ENCODE data around the gene HINT3.
"Not testable (repeated sequence)": the region's sequence is repeated elsewhere in the genome, so short reads cannot be mapped to it uniquely, and the experiment has no call there.

The HINT3 gene

DNA sequence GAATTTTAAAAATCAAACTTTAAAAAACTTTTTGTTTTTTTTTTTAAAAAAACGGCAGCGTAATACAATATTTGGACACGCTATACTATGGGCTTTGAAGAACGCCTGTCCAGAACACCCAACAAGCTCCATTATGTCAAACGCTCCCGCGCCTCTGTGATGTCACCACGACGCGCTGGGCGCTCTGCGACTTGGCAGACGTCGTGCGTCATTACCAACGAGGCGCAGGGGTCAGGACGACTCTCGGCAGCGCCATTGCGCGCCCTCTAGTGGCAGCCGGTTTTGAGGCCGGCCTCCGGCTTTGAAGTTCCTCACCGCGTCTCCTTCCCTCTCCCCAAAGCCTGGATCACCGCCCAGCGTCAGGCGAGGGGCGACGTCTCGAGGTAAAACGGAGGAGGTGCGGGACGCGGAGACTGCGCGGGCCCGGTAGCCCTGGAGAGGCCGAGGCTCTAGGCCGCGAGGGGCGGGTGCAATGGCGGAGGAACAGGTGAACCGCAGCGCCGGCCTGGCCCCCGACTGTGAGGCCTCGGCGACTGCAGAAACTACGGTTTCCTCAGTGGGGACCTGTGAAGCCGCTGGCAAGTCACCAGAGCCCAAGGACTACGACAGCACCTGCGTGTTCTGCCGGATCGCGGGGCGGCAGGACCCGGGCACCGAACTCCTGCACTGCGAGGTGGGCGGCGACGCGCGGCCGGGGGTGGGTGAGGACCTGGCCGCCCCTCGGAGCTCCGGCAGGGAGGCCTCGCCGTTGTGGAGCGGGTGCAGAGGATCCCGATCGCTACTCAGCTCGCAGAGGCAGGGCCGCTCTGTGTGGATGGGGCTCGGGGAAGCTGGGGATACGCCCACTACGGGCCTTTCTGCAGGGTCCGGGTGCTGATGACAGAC lies at the start of gene HINT3:
Gene HINT3 (plus strand): TSS at position 265 of the 885 bp plus-strand sequence. CDS start 208 bp downstream, at position 473.
- peak; percentile 94 for DNase-seq (ENCODE audit: low read depth)

DNA sequence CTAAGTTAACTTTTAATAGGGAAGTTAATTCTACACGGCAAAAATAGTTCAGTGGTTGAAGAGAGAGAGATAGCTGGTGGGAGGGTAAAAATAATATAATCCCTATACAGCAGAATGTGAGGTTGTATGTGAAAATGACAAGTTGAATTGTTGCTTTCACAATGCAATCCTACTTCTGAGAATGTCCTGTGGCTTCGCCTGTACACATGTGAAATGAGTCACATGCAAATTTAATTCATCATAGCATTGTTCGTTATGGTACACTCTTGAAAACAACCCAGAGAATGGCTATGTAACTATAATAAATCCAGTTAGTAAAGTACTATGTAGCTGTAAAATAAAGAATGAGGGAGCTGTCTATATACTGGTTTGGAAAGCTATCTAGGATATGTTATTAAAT lies 46.0 kb upstream of the HINT3 start:
- DNase-seq (ENCODE audit: low read depth) = no peak

GRCh38 chr6:125911051-125911451 lies 45.5 kb upstream of the HINT3 start:
- not testable (repeated sequence) for DNase-seq (ENCODE audit: low read depth)

GRCh38 chr6:125912430-125912829 lies 44.1 kb upstream of the HINT3 start:
- not testable (repeated sequence) for DNase-seq (ENCODE audit: low read depth)

DNA sequence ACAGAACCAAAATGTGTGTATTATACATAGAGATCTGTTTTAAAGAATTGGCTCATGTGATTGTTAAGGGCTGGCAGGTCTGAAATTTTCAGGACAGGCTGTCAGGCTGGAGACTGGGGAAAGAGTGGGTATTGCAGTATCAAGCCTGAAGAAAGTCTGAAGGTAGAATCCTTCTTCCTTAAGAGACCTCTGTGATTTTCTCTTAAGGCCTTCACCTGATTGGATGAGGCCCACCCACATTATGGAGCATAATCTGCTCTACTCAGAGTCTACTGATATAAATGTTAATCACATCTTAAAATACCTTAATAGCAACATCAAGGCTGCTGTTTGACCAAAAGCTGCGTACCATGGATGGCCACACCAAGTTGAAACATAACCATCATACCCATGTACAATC lies 43.4 kb upstream of the HINT3 start:
- DNase-seq (ENCODE audit: low read depth) = no peak

DNA sequence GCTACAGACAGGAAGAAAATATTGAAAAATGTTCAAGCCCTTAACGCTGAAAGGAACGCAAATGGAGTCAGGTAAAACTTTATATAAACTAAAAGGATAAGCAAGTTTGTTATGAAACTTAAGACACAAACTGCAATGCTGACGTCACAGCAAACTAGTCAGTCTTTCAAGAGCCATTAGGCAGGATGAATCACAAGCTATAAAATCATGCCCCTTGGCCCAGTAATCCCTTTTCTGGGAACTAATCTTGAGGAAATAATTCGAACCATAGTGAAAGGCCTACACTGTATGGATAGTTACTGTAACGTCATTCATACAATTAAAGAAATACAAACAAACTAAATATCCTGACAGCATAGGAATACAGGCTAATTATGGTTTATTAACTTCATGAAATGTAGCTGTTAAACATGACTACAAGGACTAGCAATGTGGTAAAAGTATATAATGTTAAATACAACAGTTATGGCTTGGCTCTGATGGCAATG lies 42.7 kb upstream of the HINT3 start:
- no peak for DNase-seq (ENCODE audit: low read depth)

DNA sequence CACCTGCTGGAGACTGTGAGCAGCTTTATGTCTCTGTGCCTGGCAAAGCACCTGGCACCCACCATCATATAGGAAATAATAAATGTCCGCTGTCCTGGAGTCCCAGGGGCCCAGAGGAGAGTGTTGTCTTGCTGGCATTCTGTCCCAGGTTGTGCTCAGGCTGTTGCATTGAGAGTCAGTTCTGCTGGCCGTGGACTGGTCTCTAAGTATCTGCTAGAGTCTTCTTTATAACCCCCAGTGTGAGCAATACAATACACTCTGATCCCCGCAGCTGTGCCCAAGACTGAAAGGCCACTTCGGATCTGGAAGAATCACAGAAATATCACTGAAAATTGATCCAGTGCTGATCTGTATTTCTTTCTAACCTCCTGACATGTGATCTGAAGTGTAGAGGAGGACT lies 38.3 kb upstream of the HINT3 start:
- DNase-seq (ENCODE audit: low read depth) = no peak

DNA sequence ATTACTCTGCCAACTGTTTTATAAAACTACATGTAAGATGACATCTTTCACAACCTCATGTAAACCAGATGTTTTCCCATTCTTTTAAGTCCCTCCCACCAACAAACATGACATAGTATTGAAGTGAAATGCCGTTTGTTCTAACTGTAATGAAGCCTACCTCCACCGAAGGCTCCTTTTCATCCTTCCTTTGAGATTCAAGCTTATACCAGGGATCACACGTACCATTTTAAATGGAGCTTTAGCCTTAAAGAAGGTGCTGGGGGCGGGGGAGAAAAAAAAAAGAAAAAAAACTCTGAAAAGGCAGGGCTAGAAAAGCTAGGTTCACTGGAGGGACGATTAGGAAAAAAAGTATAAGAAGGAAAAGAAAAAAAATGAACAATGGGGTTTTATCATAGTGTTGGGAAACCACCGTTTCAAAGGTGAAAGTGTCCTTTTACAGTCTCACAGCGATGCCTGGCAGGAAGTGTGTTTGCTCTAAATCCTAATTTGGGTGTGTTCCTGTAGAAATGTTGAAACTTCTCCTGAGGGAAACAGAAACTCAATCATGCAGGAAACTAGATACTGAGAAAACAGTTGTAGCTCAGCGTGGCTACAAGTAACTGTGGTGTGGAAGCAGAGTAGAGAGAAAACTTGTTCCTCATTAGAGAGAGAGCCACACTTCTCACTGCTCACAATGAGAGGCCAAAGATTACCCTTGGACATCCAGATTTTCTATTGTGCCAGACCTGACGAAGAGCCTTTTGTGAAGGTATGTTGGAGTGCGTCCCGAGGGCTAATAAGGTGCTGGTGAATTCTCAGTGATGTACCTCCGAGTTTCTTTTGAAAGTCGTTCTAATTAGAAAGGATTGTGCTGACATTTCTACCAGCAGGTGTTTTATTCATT lies 37.6 kb upstream of the HINT3 start:
- DNase-seq (ENCODE audit: low read depth) = no peak

DNA sequence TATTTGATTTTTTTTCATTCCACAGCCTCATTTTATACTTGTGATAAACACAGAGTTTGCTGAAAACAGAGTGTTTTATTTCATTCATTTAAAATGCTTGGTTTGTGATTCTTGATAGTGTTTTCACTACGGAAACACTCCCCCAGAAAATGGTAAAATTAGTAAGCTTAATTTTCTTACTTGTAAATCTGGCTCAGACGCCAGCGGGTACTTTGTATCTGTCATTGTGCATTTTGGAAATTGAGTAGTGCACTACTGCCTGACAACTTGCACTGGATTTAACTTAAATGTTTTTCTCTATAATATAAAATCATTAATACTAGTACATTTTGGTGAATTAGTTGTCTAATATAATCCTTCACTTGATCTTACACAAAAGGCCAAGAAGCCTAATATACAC lies 37.0 kb upstream of the HINT3 start:
- DNase-seq (ENCODE audit: low read depth) = no peak

DNA sequence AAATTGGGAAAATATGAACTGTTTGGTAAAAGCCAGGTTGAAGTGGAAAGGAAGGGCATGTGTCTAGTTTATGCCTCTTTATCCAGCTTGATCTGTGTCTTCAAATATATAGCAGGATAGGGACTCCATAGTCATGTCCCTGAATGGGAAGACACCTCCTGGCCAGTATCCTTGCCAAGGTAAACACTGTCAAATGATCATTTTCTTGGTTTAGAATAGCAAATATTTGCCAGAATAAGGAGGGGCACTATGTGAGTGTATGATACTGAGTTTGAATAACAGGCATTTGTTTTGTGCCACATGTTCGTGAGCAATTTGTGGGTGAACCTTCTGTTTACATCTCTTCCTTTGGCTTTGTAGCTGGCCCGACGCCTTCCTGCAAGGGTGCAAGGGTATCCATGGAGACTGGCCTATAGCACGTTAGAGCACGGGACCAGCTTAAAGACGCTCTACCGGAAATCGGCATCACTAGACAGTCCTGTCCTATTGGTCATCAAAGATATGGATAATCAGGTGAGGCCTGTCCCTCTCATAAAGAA lies 34.2 kb upstream of the HINT3 start:
- no peak for DNase-seq (ENCODE audit: low read depth)

DNA sequence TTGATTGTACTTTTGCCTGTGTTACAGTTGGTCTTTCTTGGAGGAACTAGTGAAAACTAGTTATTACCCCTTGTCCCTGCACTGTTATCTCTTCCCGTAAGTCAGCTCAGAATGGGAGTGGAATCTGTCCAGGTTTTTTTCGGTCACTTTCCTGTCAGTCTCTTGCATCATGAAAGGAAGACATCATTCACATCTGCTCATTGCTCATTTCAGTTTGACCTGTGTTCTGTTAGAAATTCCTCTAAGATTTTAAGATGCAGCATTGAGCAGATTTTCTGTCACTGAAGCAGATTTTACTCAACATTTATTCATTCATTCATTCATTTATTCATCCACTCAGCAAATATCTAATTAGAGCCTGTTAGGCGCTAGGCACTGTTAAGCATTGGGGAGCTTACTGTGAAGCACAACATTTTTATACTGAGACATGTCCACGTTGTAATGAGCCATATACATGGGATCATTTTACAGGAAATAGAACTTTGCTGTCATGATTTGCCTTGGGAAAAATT lies 33.1 kb upstream of the HINT3 start:
- DNase-seq (ENCODE audit: low read depth) = no peak

DNA sequence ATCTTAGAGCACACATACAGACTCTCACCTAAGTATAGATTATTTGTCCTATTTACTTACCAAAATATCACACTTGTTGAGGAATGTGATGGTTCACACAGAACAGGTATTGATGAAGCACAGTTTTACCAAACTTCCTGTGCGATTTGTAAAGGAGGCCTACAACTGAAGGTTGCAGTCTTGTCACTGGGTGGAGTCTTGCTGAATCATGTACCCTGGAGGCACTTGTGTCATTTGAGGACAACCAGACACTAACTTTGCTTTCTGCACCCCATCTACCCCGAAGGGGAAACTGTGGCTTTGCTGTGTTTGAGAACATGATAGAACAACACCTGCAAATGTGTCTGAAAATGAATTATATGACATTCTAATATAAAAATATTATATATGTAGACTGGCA lies 32.4 kb upstream of the HINT3 start:
- no peak for DNase-seq (ENCODE audit: low read depth)

DNA sequence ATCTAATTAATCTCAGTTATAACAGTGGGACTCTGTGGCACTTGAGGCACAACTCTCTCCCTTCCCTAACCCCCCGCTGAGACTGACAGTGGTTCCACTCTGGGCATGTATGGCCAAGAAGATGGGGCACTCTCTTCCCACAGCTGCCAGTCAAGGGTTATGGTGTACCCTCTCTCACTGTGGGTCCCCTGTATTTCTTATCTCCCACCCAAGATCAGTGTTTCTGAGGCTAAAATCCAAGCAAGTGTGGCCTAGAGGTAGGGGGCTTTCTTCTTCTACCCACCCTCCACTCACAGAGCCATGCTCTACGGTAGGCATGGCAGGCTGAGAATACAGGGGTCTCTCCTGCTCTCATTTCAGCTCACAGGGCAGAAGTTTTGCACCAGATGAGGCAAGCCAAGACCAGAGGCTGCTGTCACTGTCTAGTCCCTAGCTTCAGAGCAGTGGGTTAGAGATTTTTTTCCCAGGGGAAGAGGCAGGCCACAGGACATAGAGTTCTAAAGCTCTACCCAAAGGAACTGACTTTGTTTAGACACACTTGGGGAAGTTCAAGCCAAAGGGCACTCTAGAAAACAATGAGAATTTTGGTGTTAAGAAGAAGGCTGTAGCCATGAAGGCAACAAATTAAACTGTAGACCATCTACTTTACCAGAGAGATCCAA lies 31.7 kb upstream of the HINT3 start:
- DNase-seq (ENCODE audit: low read depth) = no peak

DNA sequence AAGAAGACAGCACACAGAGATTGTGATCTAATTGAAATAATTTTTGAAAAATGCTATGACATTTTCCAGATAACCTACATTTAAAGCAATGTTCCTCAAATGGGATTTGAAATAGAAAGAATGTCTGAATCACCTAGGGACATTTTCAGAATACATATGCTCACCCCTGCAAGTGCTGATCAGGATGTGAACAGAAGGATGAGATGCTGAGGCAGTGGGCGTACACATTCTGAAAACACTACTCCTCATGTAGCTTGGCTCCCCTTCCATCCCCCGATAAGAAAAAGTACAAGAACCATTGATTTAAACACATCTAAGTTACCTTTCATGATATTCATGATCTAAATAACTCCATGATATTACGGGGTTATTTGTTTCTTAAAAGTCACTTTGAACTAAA lies 29.9 kb upstream of the HINT3 start:
- DNase-seq (ENCODE audit: low read depth) = no peak

- no peak for DNase-seq (ENCODE audit: low read depth)
Measured at GRCh38 chr6:125927761-125928160, 28.8 kb upstream of the HINT3 start.

GRCh38 chr6:125930765-125931418 lies 25.7 kb upstream of the HINT3 start:
- no peak for DNase-seq (ENCODE audit: low read depth)

DNA sequence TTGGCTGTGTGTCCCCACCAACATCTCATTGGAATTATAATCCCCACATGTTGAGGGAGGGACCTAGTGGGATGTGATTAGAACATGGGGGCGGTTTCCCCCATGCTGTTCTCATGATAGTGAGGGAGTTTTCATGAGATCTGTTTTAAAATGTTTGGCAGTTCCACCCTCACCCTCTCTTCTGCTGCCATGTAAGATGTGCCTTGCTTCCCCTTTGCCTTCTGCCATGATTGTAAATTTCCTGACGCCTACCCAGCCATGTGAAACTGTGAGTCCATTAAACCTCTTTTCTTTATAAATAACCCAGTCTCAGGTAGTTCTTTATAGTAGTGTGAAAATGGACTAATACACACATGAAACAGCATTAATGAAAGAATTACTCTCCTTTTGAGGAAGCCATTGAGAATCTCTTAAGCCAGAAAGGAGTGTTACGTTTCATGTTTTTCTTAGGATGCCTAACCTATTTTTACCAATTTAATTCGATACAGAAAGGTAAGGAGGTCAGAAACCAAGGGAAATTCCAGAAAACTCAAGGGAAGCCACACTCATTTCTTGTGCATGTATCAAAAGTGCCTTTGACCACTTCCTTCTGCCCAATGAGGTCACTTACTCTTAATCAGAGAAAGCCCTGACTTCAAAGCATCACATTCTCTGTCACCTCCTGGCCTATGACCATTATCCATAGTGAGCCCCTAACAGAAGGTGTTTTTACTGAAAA lies 24.7 kb upstream of the HINT3 start:
- no peak for DNase-seq (ENCODE audit: low read depth)

DNA sequence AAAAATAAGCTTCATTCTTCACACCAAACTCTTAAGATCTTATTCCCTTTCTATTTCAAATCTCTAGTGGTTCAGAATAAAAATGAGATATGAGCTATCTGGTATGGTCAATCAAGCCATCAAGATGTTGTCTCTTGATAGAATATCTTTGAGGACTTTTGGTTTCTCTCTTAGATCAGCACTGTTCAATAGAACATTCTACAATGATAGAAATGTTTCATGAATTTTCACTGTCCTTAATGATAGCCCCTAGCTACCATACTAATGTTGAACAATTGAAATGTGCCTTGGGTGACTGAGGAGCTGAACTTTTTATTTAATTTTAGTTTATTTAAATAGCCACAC lies 24.1 kb upstream of the HINT3 start:
- DNase-seq (ENCODE audit: low read depth) = no peak

DNA sequence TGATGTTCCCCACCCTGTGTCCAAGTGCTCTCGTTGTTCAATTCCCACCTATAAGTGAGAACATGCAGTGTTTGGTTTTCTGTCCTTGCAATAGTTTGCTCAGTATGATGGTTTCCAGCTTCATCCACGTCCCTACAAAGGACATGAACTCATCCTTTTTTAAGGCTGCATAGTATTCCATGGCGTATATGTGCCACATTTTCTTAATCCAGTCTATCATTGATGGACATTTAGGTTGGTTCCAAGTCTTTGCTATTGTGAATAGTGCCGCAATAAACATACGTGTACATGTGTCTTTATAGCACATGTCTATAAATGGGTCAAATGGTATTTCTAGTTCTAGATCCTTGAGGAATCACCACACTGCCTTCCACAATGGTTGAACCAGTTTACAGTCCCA lies 21.1 kb upstream of the HINT3 start:
- DNase-seq (ENCODE audit: low read depth) = not testable (repeated sequence)

DNA sequence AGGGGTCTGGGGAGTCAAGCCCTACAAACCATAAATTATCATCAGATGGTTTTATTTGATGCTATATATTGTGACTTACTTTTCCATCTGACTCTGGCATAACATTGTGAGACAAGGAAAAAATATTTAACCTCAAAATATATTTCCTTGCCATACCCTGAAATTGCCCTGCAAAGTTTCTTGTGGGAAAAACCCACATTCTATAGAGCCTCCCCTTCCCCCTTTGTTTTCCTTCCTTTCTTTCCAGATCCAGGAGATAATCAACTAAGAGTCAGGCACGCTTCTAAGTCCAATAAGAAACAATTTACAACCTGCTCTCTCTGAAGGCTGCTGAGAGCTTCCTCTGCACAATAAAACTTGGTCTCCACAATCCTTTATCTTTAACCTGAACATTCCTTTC lies 17.5 kb upstream of the HINT3 start:
- no peak for DNase-seq (ENCODE audit: low read depth)

GRCh38 chr6:125939791-125940190 lies 16.8 kb upstream of the HINT3 start:
- no peak for DNase-seq (ENCODE audit: low read depth)

All from stimulated activated CD8-positive, alpha-beta memory T cell treated with anti-CD3 and anti-CD28 coated beads, Interleukin-12 subunit alpha, Interleukin-12 subunit beta, amount 100 ng/mL, for 4 hours (primary cell).